HepG2 (cell line): Measurements from ENCODE around the gene GZF1. TPM values are rescaled to one million over a fixed set of nuclear protein-coding genes. Genes with fewer than 3 reads are reported as not detected.

Experiments used
- ATAC-seq: fragments of 200-7000 bp; cut with Tn5 transposase; 3 replicates; pipeline ENCODE4 v1.9.1; 2020; ENCODE audit warnings: mild to moderate bottlenecking, moderate library complexity
- BruUV-seq: library from RNA; stranded (reverse); fragments of 400-500 nt; replicated peaks from 2 replicates; lab custom pipeline; 2021; lab: Mats Ljungman, UMichigan
- CTCF ChIA-PET: fragments of 300-600 bp; formaldehyde crosslinking; extraction: SDS; loops from one replicate; lab custom pipeline; 2021; ENCODE audit warnings: low total read pairs, inconsistent platforms, low intra/inter-chr PET ratio; lab: Yijun Ruan, JAX
- POLR2A ChIA-PET: fragments of 350-600 bp; sonication (Branson Sonifier 250); formaldehyde crosslinking; loops from one replicate; lab custom pipeline; 2020; ENCODE audit warnings: antibody characterized with exemption, inconsistent platforms; lab: Yijun Ruan, JAX
- DNase-seq: peaks from one replicate; pipeline ENCODE4 v3.0.0-alpha.2; 2015; ENCODE audit warnings: low spot score
- FAIRE-seq: peaks from 3 replicates; lab custom pipeline; 2011; peaks lifted over from hg19 to GRCh38; lab: Jason Lieb, UNC
- H2AFZ ChIP-seq: one replicate; pipeline ENCODE4 v1.6.1; 2011; ENCODE audit warnings: low read length, inconsistent platforms
- H3K27ac ChIP-seq: fragments of 300-600 bp; 3 replicates; pipeline ENCODE4 v1.8.0; 2011; ENCODE audit warnings: mixed run types, mild to moderate bottlenecking, mixed read lengths, low read length, inconsistent platforms; ENCODE audit not compliant: insufficient read depth; ENCODE audit errors: extremely low read length
- H3K27me3 ChIP-seq, 2 experiments: fragments of 200-600 bp in 1 of 2; 2 replicates in 1 of 2; 3 replicates in 1 of 2; pipeline versions ENCODE4 v1.6.0 to v1.8.0; 2011; ENCODE audit warnings: low read length in 2 of 2, mild to moderate bottlenecking in 2 of 2, moderate library complexity in 2 of 2, inconsistent platforms in 1 of 2; ENCODE audit not compliant: insufficient read depth in 2 of 2, control insufficient read depth in 1 of 2
- H3K36me3 ChIP-seq, 2 experiments: fragments of 200-600 bp in 1 of 2; replicated peaks in 1 of 2; 2 replicates in 1 of 2; 3 replicates in 1 of 2; pipeline versions ENCODE4 v1.5.1 to v1.8.0; 2011; ENCODE audit warnings: low read length in 2 of 2, inconsistent platforms in 1 of 2; ENCODE audit not compliant: insufficient read depth in 2 of 2, control insufficient read depth in 1 of 2
- H3K4me1 ChIP-seq: 2 replicates; pipeline ENCODE4 v1.5.1; 2012; ENCODE audit warnings: low read length, inconsistent platforms; ENCODE audit not compliant: insufficient read depth
- H3K4me2 ChIP-seq: 2 replicates; pipeline ENCODE4 v1.6.0; 2011; ENCODE audit warnings: low read depth, low read length, inconsistent platforms
- H3K4me3 ChIP-seq, 3 experiments: fragments of 200-600 bp in 1 of 3; sonication (generic), shearing (Covaris generic) in 1 of 3; replicated peaks in 1 of 3; 2 replicates each; pipeline ENCODE4 v1.5.1; 2011 to 2016; ENCODE audit warnings: low read length in 3 of 3, inconsistent platforms in 2 of 3, low read depth in 2 of 3, mild to moderate bottlenecking in 2 of 3, control low read depth in 1 of 3, mixed read lengths in 1 of 3; ENCODE audit not compliant: insufficient read depth in 1 of 3
- H3K79me2 ChIP-seq: one replicate; pipeline ENCODE4 v1.6.1; 2011; ENCODE audit warnings: low read length, inconsistent platforms; ENCODE audit not compliant: insufficient read depth
- H3K9ac ChIP-seq: 2 replicates; pipeline ENCODE4 v1.6.0; 2011; ENCODE audit warnings: mild to moderate bottlenecking, low read depth, low read length, inconsistent platforms; ENCODE audit not compliant: insufficient read depth
- H3K9me3 ChIP-seq: 2 replicates; pipeline ENCODE4 v1.5.1; 2012; ENCODE audit warnings: mild to moderate bottlenecking, low read length
- H4K20me1 ChIP-seq: 2 replicates; pipeline ENCODE4 v1.6.0; 2011; ENCODE audit warnings: inconsistent platforms, mild to moderate bottlenecking, low read length, moderate library complexity; ENCODE audit not compliant: insufficient read depth
- AHDC1 ChIP-seq: sonication (generic); formaldehyde crosslinking; IDR thresholded peaks from 2 replicates; pipeline ENCODE4 v1.5.1; 2020; ENCODE audit warnings: mild to moderate bottlenecking, missing genetic modification reagents, borderline replicate concordance
- DDIT3 ChIP-seq: sonication (generic); formaldehyde crosslinking; IDR thresholded peaks from 2 replicates; pipeline ENCODE4 v1.4.0; 2020; ENCODE audit warnings: mild to moderate bottlenecking, missing genetic modification reagents
- JUN ChIP-seq: sonication (generic); formaldehyde crosslinking; IDR thresholded peaks from 2 replicates; pipeline ENCODE4 v1.4.0; 2020; ENCODE audit warnings: mild to moderate bottlenecking, missing genetic modification reagents
- POGZ ChIP-seq: sonication (generic); formaldehyde crosslinking; IDR thresholded peaks from 2 replicates; pipeline ENCODE4 v1.4.0; 2020; ENCODE audit warnings: mild to moderate bottlenecking, missing genetic modification reagents
- RBM39 ChIP-seq: fragments of 200-400 bp; formaldehyde crosslinking; IDR thresholded peaks from one replicate; pipeline ENCODE4 v1.6.1; 2018; ENCODE audit warnings: antibody characterized with exemption, mild to moderate bottlenecking, low read depth, low read length; ENCODE audit not compliant: poor library complexity, severe bottlenecking
- ZFP90 ChIP-seq: sonication (generic); formaldehyde crosslinking; IDR thresholded peaks from 2 replicates; pipeline ENCODE4 v1.8.0; 2022; ENCODE audit warnings: missing genetic modification reagents, mild to moderate bottlenecking, inconsistent platforms, borderline replicate concordance
- ZKSCAN5 ChIP-seq: sonication (generic); formaldehyde crosslinking; IDR thresholded peaks from 2 replicates; pipeline ENCODE4 v1.5.1; 2020; ENCODE audit warnings: mild to moderate bottlenecking, missing genetic modification reagents
- ZKSCAN8 ChIP-seq: IDR thresholded peaks from 2 replicates; pipeline ENCODE4 v1.6.1; 2016; ENCODE audit warnings: borderline replicate concordance, missing genetic modification reagents, missing compliant biosample characterization
- ZNF740 ChIP-seq: sonication (generic); formaldehyde crosslinking; IDR thresholded peaks from 2 replicates; pipeline ENCODE4 v1.4.0; 2020; ENCODE audit warnings: missing genetic modification reagents
- WGBS: methylation state at CpG from one replicate; pipeline ENCODE4 v1.1.6; 2017; ENCODE audit warnings: low lambda C conversion rate; 5-methylcytosine and 5-hydroxymethylcytosine counted together
- in situ Hi-C: cut with HindIII; loops from 2 replicates; pipeline ENCODE4 v1.10.0; 2017; ENCODE audit warnings: low pct_unique_long_range_greater_than_20kb; ENCODE audit not compliant: extremely low pct_ligation_motif_present
- intact Hi-C: fragments of 100-400 bp; cut with micrococcal nuclease; formaldehyde crosslinking; loops from one replicate; pipeline ENCODE4 v1.10.0; 2022; ENCODE audit not compliant: unreplicated experiment
- polyA plus RNA-seq, 8 experiments: library from polyadenylated mRNA; depleted of rRNA in 3 of 8; stranded (reverse) in 7 of 8; unstranded in 1 of 8; fragments of >200 nt; fragmentation: Illumina TruSeq in 4 of 8; extraction: Trizol in 4 of 8; gene quantifications; 2 replicates each; pipeline versions ENCODE4 v1.2.1 to v1.2.3, GENCODE V29; 2011 to 2016; ENCODE audit warnings: low read depth in 4 of 8, missing spikeins in 1 of 8, mixed read lengths in 1 of 8; ENCODE audit not compliant: insufficient read depth in 1 of 8
- total RNA-seq, 5 experiments: library from RNA; depleted of rRNA; stranded (reverse); fragments of >200 nt; fragmentation: Illumina TruSeq; extraction: Trizol; gene quantifications; 2 replicates each; pipeline ENCODE4 v1.2.3, GENCODE V29; 2016; ENCODE audit warnings: low read depth in 1 of 5
- TF ChIP-seq, protein P1 (sequence below): sonication (generic); formaldehyde crosslinking; IDR thresholded peaks from 2 replicates; pipeline ENCODE4 v1.8.0; 2022; ENCODE audit warnings: mild to moderate bottlenecking, missing genetic modification reagents; ENCODE audit not compliant: insufficient replicate concordance
- TF ChIP-seq, protein P2 (sequence below): sonication (generic); formaldehyde crosslinking; IDR thresholded peaks from 2 replicates; pipeline ENCODE4 v1.9.0; 2021; ENCODE audit warnings: missing genetic modification reagents, mild to moderate bottlenecking, borderline replicate concordance

GZF1 gene
- total and polyA plus RNA-seq, 2 of the 13 experiments (the other 11 are each of a cell fraction or from before 2014, with no cell fraction given): 16.9 to 26.0 TPM

- DNase-seq (peak; percentile 74), ATAC-seq (peak; percentile 79), FAIRE-seq (no peak)
- Histone ChIP-seq H2AFZ (no peak overlapping the region), H3K79me2 (peaks cover 20% of the 10 kb centered on the region), H3K4me3 (peak overlapping the region in 1 of 3 experiments; percentile 32; a peak in 1 of 6 replicates), H4K20me1 (no peaks in the 10 kb centered on the region), H3K36me3 (peaks cover 14 to 66% of the 10 kb centered on the region in 2 experiments), H3K9ac (no peak overlapping the region; the same call in 1 of the 2 replicates), H3K9me3 (no peaks in the 10 kb centered on the region), H3K27me3 (no peaks in the 10 kb centered on the region), H3K4me1 (peaks cover 26% of the 10 kb centered on the region), H3K27ac (peak overlapping the region; percentile 10), H3K4me2 (peak overlapping the region; percentile 69)
- CTCF ChIA-PET: no interaction called here
- intact Hi-C loops: no loop called here
- in situ Hi-C loops: no loop called here
- POLR2A ChIA-PET: interaction anchor here (1.0 to 1.6 kb wide), 6 partner anchors 17 to 36 kb away, joined by 3 to 12 read pairs (median 5); partner anchors contain the start of genes GZF1, NAPB and NXT1
- WGBS: 38% methylated on average over 6 of the region's 6 CpGs
- BruUV-seq: TSS peak; percentile 7
- TF ChIP-seq AHDC1 (CRISPR knock-in tag) (peak; percentile 95), ZNF740 (CRISPR knock-in tag) (no peak), DDIT3 (CRISPR knock-in tag) (no peak), POGZ (0 out of 2 replicates have a peak, but pooled peaks have one; percentile 41), ZKSCAN8 (CRISPR knock-in tag) (peak; percentile 85; the same call in 1 of the 2 replicates), RBM39 (no peak), ZFP90 (CRISPR knock-in tag) (no peak), ZKSCAN5 (CRISPR knock-in tag) (no peak), JUN (no peak)
- TF ChIP-seq, protein P1, sequence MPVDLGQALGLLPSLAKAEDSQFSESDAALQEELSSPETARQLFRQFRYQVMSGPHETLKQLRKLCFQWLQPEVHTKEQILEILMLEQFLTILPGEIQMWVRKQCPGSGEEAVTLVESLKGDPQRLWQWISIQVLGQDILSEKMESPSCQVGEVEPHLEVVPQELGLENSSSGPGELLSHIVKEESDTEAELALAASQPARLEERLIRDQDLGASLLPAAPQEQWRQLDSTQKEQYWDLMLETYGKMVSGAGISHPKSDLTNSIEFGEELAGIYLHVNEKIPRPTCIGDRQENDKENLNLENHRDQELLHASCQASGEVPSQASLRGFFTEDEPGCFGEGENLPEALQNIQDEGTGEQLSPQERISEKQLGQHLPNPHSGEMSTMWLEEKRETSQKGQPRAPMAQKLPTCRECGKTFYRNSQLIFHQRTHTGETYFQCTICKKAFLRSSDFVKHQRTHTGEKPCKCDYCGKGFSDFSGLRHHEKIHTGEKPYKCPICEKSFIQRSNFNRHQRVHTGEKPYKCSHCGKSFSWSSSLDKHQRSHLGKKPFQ (CRISPR knock-in tag): no peak
- TF ChIP-seq, protein P2, sequence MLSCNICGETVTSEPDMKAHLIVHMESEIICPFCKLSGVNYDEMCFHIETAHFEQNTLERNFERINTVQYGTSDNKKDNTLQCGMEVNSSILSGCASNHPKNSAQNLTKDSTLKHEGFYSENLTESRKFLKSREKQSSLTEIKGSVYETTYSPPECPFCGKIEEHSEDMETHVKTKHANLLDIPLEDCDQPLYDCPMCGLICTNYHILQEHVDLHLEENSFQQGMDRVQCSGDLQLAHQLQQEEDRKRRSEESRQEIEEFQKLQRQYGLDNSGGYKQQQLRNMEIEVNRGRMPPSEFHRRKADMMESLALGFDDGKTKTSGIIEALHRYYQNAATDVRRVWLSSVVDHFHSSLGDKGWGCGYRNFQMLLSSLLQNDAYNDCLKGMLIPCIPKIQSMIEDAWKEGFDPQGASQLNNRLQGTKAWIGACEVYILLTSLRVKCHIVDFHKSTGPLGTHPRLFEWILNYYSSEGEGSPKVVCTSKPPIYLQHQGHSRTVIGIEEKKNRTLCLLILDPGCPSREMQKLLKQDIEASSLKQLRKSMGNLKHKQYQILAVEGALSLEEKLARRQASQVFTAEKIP (CRISPR knock-in tag): no peak
Measured at GRCh38 chr20:23386304-23387117, 24.5 kb downstream of the GZF1 start.
